ENCODE measurements around the gene MINDY1. TPM values are rescaled to one million over a fixed set of nuclear protein-coding genes. Genes with fewer than 3 reads are reported as not detected.

Gene MINDY1
- total and polyA plus RNA-seq, 10 of the 15 experiments (the other 5 are each of a cell fraction or from before 2014, with no cell fraction given): 0.48 to 8.8 (median 5.0) TPM

GRCh38 chr1:150997949-150998348 lies 8.8 kb downstream of the MINDY1 start:
- Histone ChIP-seq H3K9me3 (replicated peaks; ENCODE audit: control insufficient read depth, insufficient read depth, low read length) (no peaks in the 10 kb centered on the region), H3K79me2 (ENCODE audit: control insufficient read depth, insufficient read depth, low read length) (no peaks in the 10 kb centered on the region), H2AFZ (ENCODE audit: control insufficient read depth, low read depth, low read length) (no peak overlapping the region), H3K9ac (ENCODE audit: control insufficient read depth, insufficient read depth, low read length) (no peak overlapping the region), H3K4me1 (ENCODE audit: control insufficient read depth, insufficient read depth, low read length) (peaks cover under 1% of the 10 kb centered on the region; the same call in 1 of the 2 replicates), H3K36me3 (ENCODE audit: control insufficient read depth in 2 of 2, insufficient read depth in 2 of 2, low read length in 1 of 2) (no peaks in the 10 kb centered on the region; a peak in 1 of 4 replicates), H3K4me2 (ENCODE audit: control insufficient read depth, insufficient read depth) (no peak overlapping the region), H3K27ac (ENCODE audit: control insufficient read depth, insufficient read depth) (no peak overlapping the region), H3K27me3 (replicated peaks in 1 of 2; ENCODE audit: control insufficient read depth in 2 of 2, insufficient read depth in 2 of 2, low read length in 1 of 2) (no peaks in the 10 kb centered on the region), H3K4me3 (no peak overlapping the region), H4K20me1 (ENCODE audit: control insufficient read depth, insufficient read depth) (no peaks in the 10 kb centered on the region)
- ChIA-PET RAD21 (ENCODE audit: unreplicated experiment) (interaction anchor here (0.6 kb wide), 1 partner anchor 801 kb away, joined by 3 read pairs; no protein-coding TSS in a partner anchor), SMC1A (ENCODE audit: uncharacterized antibody, unreplicated experiment) (interaction anchor here (2.0 to 4.5 kb wide), 2 partner anchors 8 to 10 kb away, joined by 5 to 34 read pairs; partner anchors contain the start of gene MINDY1), CTCF (interaction anchor here (0.7 to 16.2 kb wide), 4 partner anchors 8 to 742 kb away, joined by 3 to 252 read pairs (median 52); partner anchors contain the start of genes ANXA9, CERS2 and MINDY1), POLR2A (interaction anchor here (0.6 to 0.9 kb wide), 2 partner anchors 111 to 240 kb away, joined by 3 to 5 read pairs; partner anchors contain the start of gene CTXND2)
- ATAC-seq (no peak), FAIRE-seq (no peak), DNase-seq (ENCODE audit: low read depth, low spot score) (no peak)
- in situ Hi-C loops (cut with MboI): loop anchor here (5.0 kb wide), 1 partner anchor 741 kb away; the partner anchor contains the start of gene CA14
- 48% methylated on average over 4 of the region's 5 CpGs for WGBS (ENCODE audit: insufficient coverage, insufficient replicate concordance, low lambda C conversion rate, missing lambda C conversion rate)
- no TSS peak for BruUV-seq (replicated peaks)
- intact Hi-C loops (cut with micrococcal nuclease; ENCODE audit: unreplicated experiment): loop anchor here (10.0 kb wide), 1 partner anchor 743 kb away; the partner anchor contains the start of gene CA14
- TF ChIP-seq ATF2 (IDR thresholded peaks at IDR 0.05; ENCODE audit: low read length) (no peak), PRDM15 (CRISPR knock-in tag; IDR thresholded peaks at IDR 0.05) (no peak), USF1 (IDR thresholded peaks at IDR 0.05; ENCODE audit: borderline replicate concordance, extremely low read length, insufficient read depth, low read depth, low read length) (no peak), SRF (IDR thresholded peaks at IDR 0.05; ENCODE audit: low read depth in 2 of 2, low read length in 2 of 2) (no peak), IRF3 (IDR thresholded peaks at IDR 0.05) (no peak), IRF5 (IDR thresholded peaks at IDR 0.05; ENCODE audit: borderline replicate concordance) (no peak), CBFB (IDR thresholded peaks at IDR 0.05; ENCODE audit: low read depth) (no peak), ASH2L (IDR thresholded peaks at IDR 0.05; ENCODE audit: borderline replicate concordance, low read depth) (no peak), TCF7 (IDR thresholded peaks at IDR 0.05; ENCODE audit: borderline replicate concordance) (no peak), DPF2 (IDR thresholded peaks at IDR 0.05) (no peak), ESRRA (IDR thresholded peaks at IDR 0.05; ENCODE audit: low read length) (no peak), TARDBP (IDR thresholded peaks at IDR 0.05; ENCODE audit: borderline replicate concordance) (no peak)
